HCT116 (cell line): ENCODE results near the gene UBE2L5. TPM values are rescaled to one million over a fixed set of nuclear protein-coding genes. Genes with fewer than 3 reads are reported as not detected.
"Not testable (repeated sequence)": the region's sequence is repeated elsewhere in the genome, so short reads cannot be mapped to it uniquely, and the experiment has no call there.

Source experiments
- ATAC-seq: fragments of 200-7000 bp; cut with Tn5 transposase; 2 replicates; pipeline ENCODE4 v1.9.1; 2020; ENCODE audit warnings: mild to moderate bottlenecking, moderate library complexity
- BruUV-seq: library from RNA; stranded (reverse); fragments of 400-500 nt; replicated peaks from 2 replicates; lab custom pipeline; 2021; lab: Mats Ljungman, UMichigan
- CTCF ChIA-PET: fragments of 300-600 bp; sonication (Branson Sonifier 250); formaldehyde crosslinking; loops from one replicate; lab custom pipeline; 2021; ENCODE audit warnings: antibody characterized with exemption; lab: Charles Lee
- POLR2A ChIA-PET: fragments of 300-600, 350-600 bp; sonication (Branson Sonifier 250); formaldehyde crosslinking; loops from one replicate; lab custom pipeline; 2021; ENCODE audit warnings: antibody characterized with exemption; lab: Charles Lee
- RAD21 ChIA-PET, 2 experiments: fragments of 300-600 bp; sonication (Branson Sonifier 250); formaldehyde crosslinking; loops; one replicate each; lab custom pipeline; 2023; ENCODE audit warnings: low total read pairs in 2 of 2; ENCODE audit not compliant: uncharacterized antibody in 2 of 2, unreplicated experiment in 2 of 2, low non-redundant PET in 1 of 2; lab: Charles Lee
- DNase-seq: peaks from one replicate; pipeline ENCODE4 v3.0.0-alpha.2; 2010; ENCODE audit warnings: low read depth, low spot score
- H2AFZ ChIP-seq: fragments of 200-600 bp; shearing (Covaris generic), sonication (generic); 2 replicates; pipeline ENCODE4 v1.6.1; 2017; ENCODE audit warnings: low read depth, mixed run types, mixed read lengths, antibody characterized with exemption, low read length; ENCODE audit not compliant: poor library complexity, severe bottlenecking
- H3K27ac ChIP-seq: 2 replicates; pipeline ENCODE4 v1.5.1; 2012; ENCODE audit warnings: low read depth, low read length
- H3K27me3 ChIP-seq: fragments of 200-600 bp; sonication (generic); 2 replicates; pipeline ENCODE4 v1.6.1; 2016; ENCODE audit warnings: mixed run types, low read length, mixed read lengths; ENCODE audit not compliant: insufficient read depth
- H3K36me3 ChIP-seq, 2 experiments: fragments of 200-500 bp in 1 of 2; fragments of 200-600 bp in 1 of 2; sonication (Bioruptor generic) in 1 of 2; sonication (generic) in 1 of 2; 2 replicates each; pipeline versions ENCODE4 v1.5.1 to v1.6.1; 2014 to 2016; ENCODE audit warnings: low read length in 2 of 2, inconsistent platforms in 1 of 2, mixed read lengths in 1 of 2, mixed run types in 1 of 2; ENCODE audit not compliant: insufficient read depth in 2 of 2, control insufficient read depth in 1 of 2
- H3K4me1 ChIP-seq, 2 experiments: fragments of 200-600 bp in 1 of 2; sonication (generic) in 1 of 2; 2 replicates each; pipeline versions ENCODE4 v1.5.1 to v1.6.1; 2012 to 2017; ENCODE audit warnings: low read length in 2 of 2, inconsistent platforms in 1 of 2, mild to moderate bottlenecking in 1 of 2, mixed read lengths in 1 of 2, mixed run types in 1 of 2, moderate library complexity in 1 of 2; ENCODE audit not compliant: insufficient read depth in 2 of 2, control insufficient read depth in 1 of 2
- H3K4me2 ChIP-seq: fragments of 200-600 bp; sonication (generic); 2 replicates; pipeline ENCODE4 v1.6.1; 2017; ENCODE audit warnings: mixed run types, low read length, mixed read lengths
- H3K4me3 ChIP-seq, 2 experiments: fragments of 200-600 bp in 1 of 2; sonication (generic) in 1 of 2; replicated peaks in 1 of 2; 2 replicates each; pipeline ENCODE4 v1.5.1; 2011 to 2016; ENCODE audit warnings: low read length in 2 of 2, control low read depth in 1 of 2, low read depth in 1 of 2, mild to moderate bottlenecking in 1 of 2, mixed read lengths in 1 of 2, mixed run types in 1 of 2
- H3K79me2 ChIP-seq: fragments of 200-600 bp; sonication (generic); 2 replicates; pipeline ENCODE4 v1.6.1; 2017; ENCODE audit warnings: mild to moderate bottlenecking, mixed run types, low read length, moderate library complexity, mixed read lengths; ENCODE audit not compliant: insufficient read depth
- H3K9ac ChIP-seq: fragments of 200-600 bp; sonication (generic); 2 replicates; pipeline ENCODE4 v1.6.1; 2016; ENCODE audit warnings: low read length, mixed read lengths
- H3K9me2 ChIP-seq: fragments of 200-600 bp; sonication (generic), shearing (Covaris generic); 2 replicates; pipeline ENCODE4 v1.6.1; 2017; ENCODE audit warnings: mixed run types, mild to moderate bottlenecking, moderate library complexity; ENCODE audit not compliant: insufficient read depth
- H3K9me3 ChIP-seq, 2 experiments: fragments of 200-500 bp in 1 of 2; fragments of 200-600 bp in 1 of 2; sonication (Bioruptor generic) in 1 of 2; sonication (generic) in 1 of 2; 2 replicates each; pipeline ENCODE4 v1.6.1; 2014 to 2017; ENCODE audit warnings: low read length in 2 of 2, mixed read lengths in 2 of 2, inconsistent platforms in 1 of 2, low read depth in 1 of 2, mild to moderate bottlenecking in 1 of 2, mixed run types in 1 of 2, moderate library complexity in 1 of 2; ENCODE audit not compliant: control insufficient read depth in 1 of 2, insufficient read depth in 1 of 2
- H4K20me1 ChIP-seq: fragments of 200-600 bp; sonication (generic), shearing (Covaris generic); 2 replicates; pipeline ENCODE4 v1.6.1; 2017; ENCODE audit warnings: mixed run types, mild to moderate bottlenecking, moderate library complexity; ENCODE audit not compliant: insufficient read depth
- CTCF ChIP-seq, 3 experiments: fragments of 200-600 bp in 1 of 3; sonication (generic) in 1 of 3; IDR thresholded peaks in 2 of 3; conservative IDR thresholded peaks in 1 of 3; 2 replicates each; pipeline ENCODE4 v1.5.1; 2012 to 2017; ENCODE audit warnings: low read depth in 2 of 3, low read length in 2 of 3, antibody characterized with exemption in 1 of 3, borderline replicate concordance in 1 of 3, control low read depth in 1 of 3, mild to moderate bottlenecking in 1 of 3, mixed read lengths in 1 of 3, mixed run types in 1 of 3, moderate library complexity in 1 of 3; ENCODE audit not compliant: insufficient read depth in 1 of 3
- RAD21 ChIP-seq: IDR thresholded peaks from 2 replicates; pipeline ENCODE4 v1.6.1; 2012; ENCODE audit warnings: low read depth, mild to moderate bottlenecking
- intact Hi-C: fragments of 100-400 bp; cut with micrococcal nuclease; formaldehyde crosslinking; loops from 2 replicates; pipeline ENCODE4 v1.10.0; 2022
- total RNA-seq: library from RNA; stranded (reverse); gene quantifications from one replicate; pipeline ENCODE4 v1.2.1, GENCODE V29; 2021; ENCODE audit not compliant: unreplicated experiment

Gene UBE2L5
- total RNA-seq, 1 experiment from 2014 or later = 0.15 TPM

GRCh38 chr13:30461279-30462066 is 39.2 kb downstream of the UBE2L5 start:
- H3K4me2 ChIP-seq, H2AFZ ChIP-seq, RAD21 ChIA-PET, H3K27me3 ChIP-seq, H3K4me3 ChIP-seq, DNase-seq, H3K27ac ChIP-seq, H3K9me3 ChIP-seq, BruUV-seq, ATAC-seq, H3K9me2 ChIP-seq, POLR2A ChIA-PET, H3K9ac ChIP-seq: not testable (repeated sequence)
- CTCF ChIA-PET = interaction anchor here (1.5 kb wide), 1 partner anchor 329 kb away, joined by 8 read pairs; no protein-coding TSS in a partner anchor
- H3K36me3 ChIP-seq = peaks cover 30 to 32% of the 10 kb centered on the region in 2 experiments
- H3K4me1 ChIP-seq = peaks cover 4 to 16% of the 10 kb centered on the region in 2 experiments; a peak in 3 of 4 replicates
- H3K79me2 ChIP-seq = peaks cover 50% of the 10 kb centered on the region
- intact Hi-C loops = loop anchor here (1.0 to 10.0 kb wide), 3 partner anchors 124 to 583 kb away; no protein-coding TSS in a partner anchor
- H4K20me1 ChIP-seq = peaks cover 14% of the 10 kb centered on the region; the same call in 1 of the 2 replicates
- TF ChIP-seq RAD21 (peak; percentile 65), CTCF (IDR thresholded peaks at IDR 0.05 in 2 of 3, conservative IDR thresholded peaks at IDR 0.05 in 1 of 3; ENCODE audit: borderline replicate concordance in 1 of 3, insufficient read depth in 1 of 3, low read depth in 2 of 3, low read length in 2 of 3) (peak in 2 of 3 experiments; percentile 34; a peak in 2 of 6 replicates)
- TF ChIP-seq, all 23 proteins: peak for 2; not testable (repeated sequence) for 21
